Uterus (tissue), 4 donors: ENCODE data around the gene SEL1L. TPM values are rescaled to one million over a fixed set of nuclear protein-coding genes. Genes with fewer than 3 reads are reported as not detected.
"Not testable (repeated sequence)": the region's sequence is repeated elsewhere in the genome, so short reads cannot be mapped to it uniquely, and the experiment has no call there.

Source experiments
- DNase-seq, 2 donors: peaks; one replicate each; pipeline ENCODE4 v3.0.0-alpha.2; 2019 to 2020
- H3K27ac ChIP-seq, 2 donors: fragments of 200-600 bp; sonication (generic); 1 replicate in 1 of 2; 2 replicates in 1 of 2; pipeline ENCODE4 v1.5.1; 2016 to 2018
- H3K27me3 ChIP-seq, 2 donors: fragments of 200-600 bp; sonication (generic); one replicate each; pipeline ENCODE4 v1.5.1; 2018 to 2019; ENCODE audit warnings: control low read depth in 1 of 2
- H3K36me3 ChIP-seq, 2 donors: fragments of 200-600 bp; sonication (generic); one replicate each; pipeline ENCODE4 v1.5.1; 2019; ENCODE audit warnings: control low read depth in 1 of 2
- H3K4me1 ChIP-seq, 2 donors: fragments of 200-600 bp; sonication (generic); one replicate each; pipeline ENCODE4 v1.5.1; 2018 to 2019; ENCODE audit warnings: control low read depth in 1 of 2
- H3K4me3 ChIP-seq, 2 donors: fragments of 200-600 bp; sonication (generic); 1 replicate in 1 of 2; 2 replicates in 1 of 2; pipeline ENCODE4 v1.5.1; 2018 to 2019; ENCODE audit warnings: mild to moderate bottlenecking in 1 of 2
- H3K9me3 ChIP-seq, 2 donors: fragments of 200-600 bp; sonication (generic); one replicate each; pipeline ENCODE4 v1.5.1; 2019; ENCODE audit warnings: control low read depth in 1 of 2
- POLR2A ChIP-seq, 2 donors: fragments of 450-650 bp; IDR thresholded peaks; one replicate each; pipeline ENCODE4 v1.6.1; 2016; ENCODE audit warnings: antibody characterized with exemption in 2 of 2, mild to moderate bottlenecking in 1 of 2, moderate library complexity in 1 of 2
- intact Hi-C: fragments of 100-400 bp; cut with DNase I; formaldehyde crosslinking; loops from one replicate; pipeline ENCODE4 v1.15.1; 2023; ENCODE audit warnings: low total_unique reads
- total RNA-seq, 4 donors: library from RNA; depleted of rRNA in 3 of 4; stranded (reverse); fragments of >200 nt in 3 of 4; gene quantifications; one replicate each; pipeline versions ENCODE4 v1.1.0 to v1.2.4, GENCODE V29; 2014 to 2023
- TF ChIP-seq, protein P1 (sequence below), 4 experiments: fragments of 200-600 bp in 2 of 4; fragments of 450-650 bp in 2 of 4; sonication (generic) in 2 of 4; IDR thresholded peaks; one replicate each; pipeline ENCODE4 v1.5.1; 2016 to 2019; ENCODE audit warnings: antibody characterized with exemption in 4 of 4, mild to moderate bottlenecking in 2 of 4, moderate library complexity in 1 of 4
- donor health status: DM: yes; HTN: yes; CAD: no.

SEL1L gene
- total RNA-seq, 4 donors from 2014 or later: 38.2 to 80.5 (median 64.0) TPM

GRCh38 chr14:81466854-81467253, 66.8 kb downstream of the SEL1L start:
- no peaks in the 10 kb centered on the region for H3K4me1 ChIP-seq
- H3K27ac ChIP-seq: no peak overlapping the region
- no peak for TF ChIP-seq POLR2A (IDR thresholded peaks at IDR 0.05)
- TF ChIP-seq, protein P1, sequence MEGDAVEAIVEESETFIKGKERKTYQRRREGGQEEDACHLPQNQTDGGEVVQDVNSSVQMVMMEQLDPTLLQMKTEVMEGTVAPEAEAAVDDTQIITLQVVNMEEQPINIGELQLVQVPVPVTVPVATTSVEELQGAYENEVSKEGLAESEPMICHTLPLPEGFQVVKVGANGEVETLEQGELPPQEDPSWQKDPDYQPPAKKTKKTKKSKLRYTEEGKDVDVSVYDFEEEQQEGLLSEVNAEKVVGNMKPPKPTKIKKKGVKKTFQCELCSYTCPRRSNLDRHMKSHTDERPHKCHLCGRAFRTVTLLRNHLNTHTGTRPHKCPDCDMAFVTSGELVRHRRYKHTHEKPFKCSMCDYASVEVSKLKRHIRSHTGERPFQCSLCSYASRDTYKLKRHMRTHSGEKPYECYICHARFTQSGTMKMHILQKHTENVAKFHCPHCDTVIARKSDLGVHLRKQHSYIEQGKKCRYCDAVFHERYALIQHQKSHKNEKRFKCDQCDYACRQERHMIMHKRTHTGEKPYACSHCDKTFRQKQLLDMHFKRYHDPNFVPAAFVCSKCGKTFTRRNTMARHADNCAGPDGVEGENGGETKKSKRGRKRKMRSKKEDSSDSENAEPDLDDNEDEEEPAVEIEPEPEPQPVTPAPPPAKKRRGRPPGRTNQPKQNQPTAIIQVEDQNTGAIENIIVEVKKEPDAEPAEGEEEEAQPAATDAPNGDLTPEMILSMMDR (IDR thresholded peaks at IDR 0.05): no peak
- H3K4me3 ChIP-seq: no peak overlapping the region
- H3K9me3 ChIP-seq: no peaks in the 10 kb centered on the region
- H3K36me3 ChIP-seq: no peaks in the 10 kb centered on the region
- no peaks in the 10 kb centered on the region for H3K27me3 ChIP-seq
- no peak for DNase-seq
- intact Hi-C loops: no loop called here

DNA sequence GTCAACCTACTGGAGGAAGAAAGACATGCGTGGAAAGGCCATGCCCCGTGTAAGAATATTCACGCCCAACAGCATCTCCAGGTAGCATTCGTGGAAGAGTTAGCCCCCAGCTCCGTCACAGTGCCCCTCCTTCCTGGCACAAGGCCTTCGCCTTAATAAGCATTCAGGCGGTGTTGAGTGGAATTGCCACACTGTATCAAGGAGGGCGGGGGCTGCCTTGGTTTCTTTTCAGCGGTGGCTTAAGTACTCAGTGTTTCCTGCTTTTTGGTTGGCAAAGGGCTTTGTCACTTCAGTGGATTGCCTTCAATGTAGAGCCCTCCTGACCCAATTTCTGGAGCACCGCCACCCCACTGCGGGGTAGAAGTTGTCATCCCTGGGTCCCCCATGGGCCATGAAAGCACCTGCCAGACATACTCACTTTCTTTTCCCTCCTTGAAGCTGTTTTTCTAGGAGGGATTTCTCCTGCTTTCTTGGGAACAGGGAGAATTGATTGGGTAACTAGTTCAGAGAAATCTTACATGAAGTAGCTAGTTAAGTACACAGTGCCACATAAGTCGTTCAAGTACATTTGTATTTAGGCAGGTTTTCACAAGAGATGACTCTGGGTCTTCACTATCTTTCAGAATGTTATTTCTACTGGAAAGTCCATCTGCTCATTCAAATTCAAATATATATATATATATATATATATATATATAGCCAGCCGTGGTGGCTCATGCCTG, 68.0 kb downstream of the SEL1L start:
- H3K27me3 ChIP-seq: no peaks in the 10 kb centered on the region
- DNase-seq: no peak
- no peaks in the 10 kb centered on the region for H3K9me3 ChIP-seq
- H3K4me1 ChIP-seq: no peaks in the 10 kb centered on the region
- no peak overlapping the region for H3K4me3 ChIP-seq
- H3K27ac ChIP-seq: no peak overlapping the region
- H3K36me3 ChIP-seq: no peaks in the 10 kb centered on the region
- intact Hi-C loops: no loop called here
- no peak for TF ChIP-seq POLR2A (IDR thresholded peaks at IDR 0.05)
- TF ChIP-seq, protein P1 (IDR thresholded peaks at IDR 0.05): no peak

DNA sequence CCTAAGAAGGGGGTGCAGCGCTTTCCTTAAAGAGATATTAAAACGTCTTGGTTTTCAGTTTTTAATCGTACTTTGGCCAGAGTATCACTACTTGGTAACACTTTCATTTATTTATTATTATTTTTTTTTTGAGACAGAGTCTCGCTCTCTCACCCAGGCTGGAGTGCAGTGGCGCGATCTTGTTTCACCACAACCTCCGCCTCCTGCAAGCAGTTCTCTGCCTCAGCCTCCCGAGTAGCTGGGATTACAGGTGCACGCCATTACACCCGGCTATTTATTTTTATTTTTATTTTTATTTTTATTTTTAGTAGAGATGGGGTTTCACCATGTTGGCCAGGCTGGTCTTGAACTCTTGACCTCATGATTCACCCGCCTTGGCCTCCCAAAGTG, 68.7 kb downstream of the SEL1L start:
- H3K9me3 ChIP-seq, DNase-seq, H3K27me3 ChIP-seq, H3K4me1 ChIP-seq, H3K36me3 ChIP-seq, intact Hi-C loops: not testable (repeated sequence)
- H3K27ac ChIP-seq: peak overlapping the region in 1 of 2 donors; percentile 57
- peak overlapping the region; percentile 26 to 33 for H3K4me3 ChIP-seq

- Histone ChIP-seq H3K27ac (peak overlapping the region in 1 of 2 donors; percentile 57), H3K4me1 (no peaks in the 10 kb centered on the region), H3K27me3 (no peaks in the 10 kb centered on the region), H3K36me3 (no peaks in the 10 kb centered on the region), H3K4me3 (peak overlapping the region; percentile 26 to 33), H3K9me3 (no peaks in the 10 kb centered on the region)
- peak in 1 of 2 donors; percentile 49 for DNase-seq
- intact Hi-C loops: no loop called here
- TF ChIP-seq, protein P1 (IDR thresholded peaks at IDR 0.05): peak; percentile 77 to 84 (median 80)
- TF ChIP-seq POLR2A (IDR thresholded peaks at IDR 0.05): no peak
These were observed 69.2 kb downstream of the SEL1L start for GRCh38 chr14:81464253-81465002.

GRCh38 chr14:81462356-81462755, 71.3 kb downstream of the SEL1L start:
- H3K27ac ChIP-seq, H3K27me3 ChIP-seq, intact Hi-C loops, H3K9me3 ChIP-seq, H3K36me3 ChIP-seq, DNase-seq, H3K4me1 ChIP-seq, H3K4me3 ChIP-seq: not testable (repeated sequence)

DNA sequence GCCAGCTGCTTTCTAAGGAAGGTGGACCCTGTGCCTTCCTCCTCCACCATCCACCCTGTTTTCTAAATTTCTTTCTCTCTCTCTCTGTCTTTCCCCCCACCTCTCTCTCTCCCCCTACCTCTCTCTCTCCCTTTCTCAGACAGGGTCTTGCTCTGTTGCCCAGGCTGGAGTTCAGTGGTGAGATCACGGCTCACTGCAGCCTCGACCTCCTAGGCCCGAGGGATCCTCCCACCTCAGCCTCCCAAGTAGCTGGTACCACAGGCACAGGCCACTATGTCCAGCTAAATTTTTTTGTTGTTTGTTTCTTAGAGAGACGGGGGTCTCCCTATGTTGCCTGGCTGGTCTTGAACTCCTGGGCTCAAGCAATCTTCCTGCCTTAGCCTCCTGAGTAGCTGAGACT, 73.7 kb downstream of the SEL1L start:
- intact Hi-C loops: loop anchor here (10.0 kb wide), 1 partner anchor 185 kb away; no protein-coding TSS in a partner anchor
- TF ChIP-seq, protein P1 (IDR thresholded peaks at IDR 0.05): no peak
- Histone ChIP-seq H3K4me3 (no peak overlapping the region), H3K27ac (no peak overlapping the region), H3K36me3 (no peaks in the 10 kb centered on the region), H3K27me3 (no peaks in the 10 kb centered on the region), H3K9me3 (no peaks in the 10 kb centered on the region), H3K4me1 (no peaks in the 10 kb centered on the region)
- DNase-seq: no peak
